Testis (tissue), 2 donors: ENCODE data around the gene GLYR1.

Source experiments
- CTCF ChIP-seq, 3 experiments: fragments of 450-650 bp in 2 of 3; fragments of 200-600 bp in 1 of 3; sonication (generic) in 1 of 3; IDR thresholded peaks; one replicate each; pipeline ENCODE4 v1.5.1; 2016 to 2019; ENCODE audit warnings: antibody characterized with exemption in 3 of 3, mild to moderate bottlenecking in 2 of 3, moderate library complexity in 1 of 3
- POLR2A ChIP-seq: fragments of 450-650 bp; IDR thresholded peaks from one replicate; pipeline ENCODE4 v1.6.1; 2017; ENCODE audit warnings: antibody characterized with exemption, mild to moderate bottlenecking, moderate library complexity

- TF ChIP-seq CTCF (IDR thresholded peaks at IDR 0.05) (no peak), POLR2A (no peak)
Observed at GRCh38 chr16:4870138-4870671, 23.1 kb upstream of the GLYR1 start.
